HEK293 (cell line): ENCODE data around the gene SPX.

Experiments
- MYNN ChIP-seq: fragments of 450-650 bp; formaldehyde crosslinking; IDR thresholded peaks from 2 replicates; pipeline ENCODE4 v1.5.1; 2016; ENCODE audit warnings: missing biosample characterization, missing genetic modification characterization, borderline replicate concordance
- MZF1 ChIP-seq: fragments of 450-650 bp; formaldehyde crosslinking; IDR thresholded peaks from 2 replicates; pipeline ENCODE4 v1.5.1; 2017; ENCODE audit warnings: missing biosample characterization, missing genetic modification characterization, borderline replicate concordance
- REPIN1 ChIP-seq: fragments of 450-650 bp; formaldehyde crosslinking; IDR thresholded peaks from 2 replicates; pipeline ENCODE4 v1.5.1; 2017; ENCODE audit warnings: missing biosample characterization, missing genetic modification characterization, low read depth
- SP2 ChIP-seq: fragments of 450-650 bp; formaldehyde crosslinking; IDR thresholded peaks from 2 replicates; pipeline ENCODE4 v1.5.1; 2016; ENCODE audit warnings: missing biosample characterization, missing genetic modification characterization
- ZBTB1 ChIP-seq: fragments of 450-650 bp; formaldehyde crosslinking; IDR thresholded peaks from 2 replicates; pipeline ENCODE4 v1.5.1; 2016; ENCODE audit warnings: missing biosample characterization, missing genetic modification characterization
- ZFP37 ChIP-seq: fragments of 450-650 bp; formaldehyde crosslinking; IDR thresholded peaks from 2 replicates; pipeline ENCODE4 v1.5.1; 2016; ENCODE audit warnings: missing biosample characterization, missing genetic modification characterization
- ZFP69B ChIP-seq: fragments of 450-650 bp; formaldehyde crosslinking; IDR thresholded peaks from 2 replicates; pipeline ENCODE4 v1.5.1; 2016; ENCODE audit warnings: missing biosample characterization, missing genetic modification characterization
- ZNF132 ChIP-seq: fragments of 450-650 bp; formaldehyde crosslinking; IDR thresholded peaks from 2 replicates; pipeline ENCODE4 v1.5.1; 2017; ENCODE audit warnings: missing biosample characterization, missing genetic modification characterization, borderline replicate concordance
- ZNF138 ChIP-seq: fragments of 450-650 bp; formaldehyde crosslinking; IDR thresholded peaks from 2 replicates; pipeline ENCODE4 v1.5.1; 2016; ENCODE audit warnings: missing biosample characterization, missing genetic modification characterization, borderline replicate concordance
- ZNF23 ChIP-seq: fragments of 450-650 bp; formaldehyde crosslinking; IDR thresholded peaks from 2 replicates; pipeline ENCODE4 v1.5.1; 2016; ENCODE audit warnings: missing biosample characterization, missing genetic modification characterization, borderline replicate concordance
- ZNF37A ChIP-seq: fragments of 450-650 bp; IDR thresholded peaks from 2 replicates; pipeline ENCODE4 v1.5.1; 2018; ENCODE audit warnings: missing biosample characterization, missing genetic modification characterization
- ZNF404 ChIP-seq: fragments of 450-650 bp; formaldehyde crosslinking; IDR thresholded peaks from 2 replicates; pipeline ENCODE4 v1.5.1; 2017; ENCODE audit warnings: missing biosample characterization, missing genetic modification characterization
- ZNF529 ChIP-seq: fragments of 450-650 bp; formaldehyde crosslinking; IDR thresholded peaks from 2 replicates; pipeline ENCODE4 v1.5.1; 2017; ENCODE audit warnings: missing genetic modification characterization, missing biosample characterization; ENCODE audit not compliant: insufficient replicate concordance
- ZNF558 ChIP-seq: fragments of 450-650 bp; formaldehyde crosslinking; IDR thresholded peaks from 2 replicates; pipeline ENCODE4 v1.5.1; 2016; ENCODE audit warnings: missing biosample characterization, missing genetic modification characterization
- ZNF610 ChIP-seq: fragments of 450-650 bp; formaldehyde crosslinking; IDR thresholded peaks from 2 replicates; pipeline ENCODE4 v1.5.1; 2016; ENCODE audit warnings: missing biosample characterization, missing genetic modification characterization, borderline replicate concordance
- ZNF623 ChIP-seq: fragments of 450-650 bp; formaldehyde crosslinking; IDR thresholded peaks from 2 replicates; pipeline ENCODE4 v1.5.1; 2016; ENCODE audit warnings: missing biosample characterization, missing genetic modification characterization
- ZNF658 ChIP-seq: fragments of 450-650 bp; formaldehyde crosslinking; IDR thresholded peaks from 2 replicates; pipeline ENCODE4; 2016; ENCODE audit warnings: missing biosample characterization, missing genetic modification characterization
- ZNF843 ChIP-seq: fragments of 450-650 bp; formaldehyde crosslinking; IDR thresholded peaks from 2 replicates; pipeline ENCODE4 v1.5.1; 2016; ENCODE audit warnings: missing biosample characterization, missing genetic modification characterization
- ZSCAN30 ChIP-seq: fragments of 450-650 bp; IDR thresholded peaks from 2 replicates; pipeline ENCODE4 v1.5.1; 2018; ENCODE audit warnings: missing biosample characterization, mild to moderate bottlenecking, missing genetic modification characterization, moderate library complexity
- ZXDB ChIP-seq: fragments of 450-650 bp; formaldehyde crosslinking; IDR thresholded peaks from 2 replicates; pipeline ENCODE4 v1.5.1; 2016; ENCODE audit warnings: missing biosample characterization, missing genetic modification characterization
- TF ChIP-seq, protein P1 (sequence below): fragments of 450-650 bp; formaldehyde crosslinking; IDR thresholded peaks from 2 replicates; pipeline ENCODE4 v1.5.1; 2016; ENCODE audit warnings: missing biosample characterization, missing genetic modification characterization
- TF ChIP-seq, protein P2 (sequence below): fragments of 450-650 bp; formaldehyde crosslinking; IDR thresholded peaks from 2 replicates; pipeline ENCODE4 v1.5.0; 2017; ENCODE audit warnings: missing biosample characterization, missing genetic modification characterization, borderline replicate concordance
- TF ChIP-seq, protein P3 (sequence below): fragments of 450-650 bp; formaldehyde crosslinking; IDR thresholded peaks from 2 replicates; pipeline ENCODE4 v1.5.1; 2016; ENCODE audit warnings: missing biosample characterization, missing genetic modification characterization
- TF ChIP-seq, protein P4 (sequence below): fragments of 450-650 bp; formaldehyde crosslinking; conservative IDR thresholded peaks from 2 replicates; pipeline ENCODE4 v1.5.1; 2016; ENCODE audit warnings: low read depth, missing biosample characterization, missing genetic modification characterization
- TF ChIP-seq, protein P5 (sequence below): fragments of 450-650 bp; formaldehyde crosslinking; IDR thresholded peaks from 2 replicates; pipeline ENCODE4 v1.5.1; 2017; ENCODE audit warnings: missing biosample characterization, missing genetic modification characterization
- TF ChIP-seq, protein P6 (sequence below): fragments of 450-650 bp; formaldehyde crosslinking; IDR thresholded peaks from 2 replicates; pipeline ENCODE4 v1.5.1; 2016; ENCODE audit warnings: missing biosample characterization, missing genetic modification characterization

SPX gene

DNA sequence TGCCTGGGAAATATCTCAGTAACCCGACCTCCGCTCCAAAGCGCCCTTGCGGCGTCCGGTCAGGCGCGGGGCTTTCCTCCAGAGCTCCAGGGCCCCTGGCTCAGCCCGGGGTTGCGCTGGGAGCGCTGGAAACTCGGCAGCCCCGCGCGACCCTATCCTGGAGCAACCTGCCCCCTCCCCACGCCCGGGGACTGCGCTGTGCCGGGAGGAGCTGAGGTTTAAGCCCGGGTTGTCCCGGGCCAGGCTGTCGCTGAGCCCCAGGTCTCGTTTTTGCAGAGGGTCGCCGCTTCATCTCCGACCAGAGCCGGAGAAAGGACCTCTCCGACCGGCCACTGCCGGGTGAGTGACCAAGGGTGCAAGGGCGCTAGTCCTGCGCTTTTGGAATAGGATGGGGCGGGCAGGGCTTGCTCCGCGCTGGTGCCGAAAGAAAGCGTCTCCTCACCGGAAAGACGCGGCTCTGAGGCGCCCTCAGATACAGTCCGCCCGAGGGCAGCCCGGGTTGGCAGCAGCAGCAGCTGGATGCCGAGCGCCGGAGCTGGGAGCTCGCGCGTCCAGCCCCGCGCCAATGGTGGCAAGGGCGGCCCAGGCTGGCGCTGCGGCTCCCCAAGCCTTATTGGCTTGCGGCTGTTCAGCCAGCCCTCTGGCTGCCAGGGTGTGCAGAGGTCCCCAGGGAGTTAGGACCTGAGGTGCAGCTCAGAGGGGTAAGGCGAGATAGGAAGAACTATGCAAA lies 1.5 kb downstream of the SPX start (continued):
- TF ChIP-seq, protein P1, sequence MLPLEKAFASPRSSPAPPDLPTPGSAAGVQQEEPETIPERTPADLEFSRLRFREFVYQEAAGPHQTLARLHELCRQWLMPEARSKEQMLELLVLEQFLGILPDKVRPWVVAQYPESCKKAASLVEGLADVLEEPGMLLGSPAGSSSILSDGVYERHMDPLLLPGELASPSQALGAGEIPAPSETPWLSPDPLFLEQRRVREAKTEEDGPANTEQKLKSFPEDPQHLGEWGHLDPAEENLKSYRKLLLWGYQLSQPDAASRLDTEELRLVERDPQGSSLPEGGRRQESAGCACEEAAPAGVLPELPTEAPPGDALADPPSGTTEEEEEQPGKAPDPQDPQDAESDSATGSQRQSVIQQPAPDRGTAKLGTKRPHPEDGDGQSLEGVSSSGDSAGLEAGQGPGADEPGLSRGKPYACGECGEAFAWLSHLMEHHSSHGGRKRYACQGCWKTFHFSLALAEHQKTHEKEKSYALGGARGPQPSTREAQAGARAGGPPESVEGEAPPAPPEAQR (tag by site-specific recombination): no peak
- TF ChIP-seq, protein P2, sequence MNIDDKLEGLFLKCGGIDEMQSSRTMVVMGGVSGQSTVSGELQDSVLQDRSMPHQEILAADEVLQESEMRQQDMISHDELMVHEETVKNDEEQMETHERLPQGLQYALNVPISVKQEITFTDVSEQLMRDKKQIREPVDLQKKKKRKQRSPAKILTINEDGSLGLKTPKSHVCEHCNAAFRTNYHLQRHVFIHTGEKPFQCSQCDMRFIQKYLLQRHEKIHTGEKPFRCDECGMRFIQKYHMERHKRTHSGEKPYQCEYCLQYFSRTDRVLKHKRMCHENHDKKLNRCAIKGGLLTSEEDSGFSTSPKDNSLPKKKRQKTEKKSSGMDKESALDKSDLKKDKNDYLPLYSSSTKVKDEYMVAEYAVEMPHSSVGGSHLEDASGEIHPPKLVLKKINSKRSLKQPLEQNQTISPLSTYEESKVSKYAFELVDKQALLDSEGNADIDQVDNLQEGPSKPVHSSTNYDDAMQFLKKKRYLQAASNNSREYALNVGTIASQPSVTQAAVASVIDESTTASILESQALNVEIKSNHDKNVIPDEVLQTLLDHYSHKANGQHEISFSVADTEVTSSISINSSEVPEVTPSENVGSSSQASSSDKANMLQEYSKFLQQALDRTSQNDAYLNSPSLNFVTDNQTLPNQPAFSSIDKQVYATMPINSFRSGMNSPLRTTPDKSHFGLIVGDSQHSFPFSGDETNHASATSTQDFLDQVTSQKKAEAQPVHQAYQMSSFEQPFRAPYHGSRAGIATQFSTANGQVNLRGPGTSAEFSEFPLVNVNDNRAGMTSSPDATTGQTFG: no peak
- TF ChIP-seq, protein P3, sequence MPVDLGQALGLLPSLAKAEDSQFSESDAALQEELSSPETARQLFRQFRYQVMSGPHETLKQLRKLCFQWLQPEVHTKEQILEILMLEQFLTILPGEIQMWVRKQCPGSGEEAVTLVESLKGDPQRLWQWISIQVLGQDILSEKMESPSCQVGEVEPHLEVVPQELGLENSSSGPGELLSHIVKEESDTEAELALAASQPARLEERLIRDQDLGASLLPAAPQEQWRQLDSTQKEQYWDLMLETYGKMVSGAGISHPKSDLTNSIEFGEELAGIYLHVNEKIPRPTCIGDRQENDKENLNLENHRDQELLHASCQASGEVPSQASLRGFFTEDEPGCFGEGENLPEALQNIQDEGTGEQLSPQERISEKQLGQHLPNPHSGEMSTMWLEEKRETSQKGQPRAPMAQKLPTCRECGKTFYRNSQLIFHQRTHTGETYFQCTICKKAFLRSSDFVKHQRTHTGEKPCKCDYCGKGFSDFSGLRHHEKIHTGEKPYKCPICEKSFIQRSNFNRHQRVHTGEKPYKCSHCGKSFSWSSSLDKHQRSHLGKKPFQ (tag by site-specific recombination): no peak
- TF ChIP-seq ZNF37A (tag by site-specific recombination) (no peak), REPIN1 (tag by site-specific recombination) (no peak), MZF1 (no peak), ZNF558 (tag by site-specific recombination) (no peak), ZFP69B (tag by site-specific recombination) (no peak), ZNF23 (no peak), ZXDB (tag by site-specific recombination) (peak; percentile 55; the same call in 1 of the 2 replicates), ZNF404 (tag by site-specific recombination) (no peak), ZNF843 (tag by site-specific recombination) (peak; percentile 34; the same call in 1 of the 2 replicates), MYNN (tag by site-specific recombination) (no peak), ZNF610 (tag by site-specific recombination) (peak; percentile 71; the same call in 1 of the 2 replicates), ZNF529 (tag by site-specific recombination) (no peak), SP2 (peak; percentile 78), ZNF138 (tag by site-specific recombination) (no peak), ZNF623 (tag by site-specific recombination) (no peak), ZNF658 (tag by site-specific recombination) (no peak), ZFP37 (tag by site-specific recombination) (peak; percentile 70; the same call in 1 of the 2 replicates), ZSCAN30 (no peak), ZBTB1 (tag by site-specific recombination) (no peak), ZNF132 (tag by site-specific recombination) (no peak)
- TF ChIP-seq, protein P4, sequence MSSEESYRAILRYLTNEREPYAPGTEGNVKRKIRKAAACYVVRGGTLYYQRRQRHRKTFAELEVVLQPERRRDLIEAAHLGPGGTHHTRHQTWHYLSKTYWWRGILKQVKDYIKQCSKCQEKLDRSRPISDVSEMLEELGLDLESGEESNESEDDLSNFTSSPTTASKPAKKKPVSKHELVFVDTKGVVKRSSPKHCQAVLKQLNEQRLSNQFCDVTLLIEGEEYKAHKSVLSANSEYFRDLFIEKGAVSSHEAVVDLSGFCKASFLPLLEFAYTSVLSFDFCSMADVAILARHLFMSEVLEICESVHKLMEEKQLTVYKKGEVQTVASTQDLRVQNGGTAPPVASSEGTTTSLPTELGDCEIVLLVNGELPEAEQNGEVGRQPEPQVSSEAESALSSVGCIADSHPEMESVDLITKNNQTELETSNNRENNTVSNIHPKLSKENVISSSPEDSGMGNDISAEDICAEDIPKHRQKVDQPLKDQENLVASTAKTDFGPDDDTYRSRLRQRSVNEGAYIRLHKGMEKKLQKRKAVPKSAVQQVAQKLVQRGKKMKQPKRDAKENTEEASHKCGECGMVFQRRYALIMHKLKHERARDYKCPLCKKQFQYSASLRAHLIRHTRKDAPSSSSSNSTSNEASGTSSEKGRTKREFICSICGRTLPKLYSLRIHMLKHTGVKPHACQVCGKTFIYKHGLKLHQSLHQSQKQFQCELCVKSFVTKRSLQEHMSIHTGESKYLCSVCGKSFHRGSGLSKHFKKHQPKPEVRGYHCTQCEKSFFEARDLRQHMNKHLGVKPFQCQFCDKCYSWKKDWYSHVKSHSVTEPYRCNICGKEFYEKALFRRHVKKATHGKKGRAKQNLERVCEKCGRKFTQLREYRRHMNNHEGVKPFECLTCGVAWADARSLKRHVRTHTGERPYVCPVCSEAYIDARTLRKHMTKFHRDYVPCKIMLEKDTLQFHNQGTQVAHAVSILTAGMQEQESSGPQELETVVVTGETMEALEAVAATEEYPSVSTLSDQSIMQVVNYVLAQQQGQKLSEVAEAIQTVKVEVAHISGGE: peak; percentile 85
- TF ChIP-seq, protein P5, sequence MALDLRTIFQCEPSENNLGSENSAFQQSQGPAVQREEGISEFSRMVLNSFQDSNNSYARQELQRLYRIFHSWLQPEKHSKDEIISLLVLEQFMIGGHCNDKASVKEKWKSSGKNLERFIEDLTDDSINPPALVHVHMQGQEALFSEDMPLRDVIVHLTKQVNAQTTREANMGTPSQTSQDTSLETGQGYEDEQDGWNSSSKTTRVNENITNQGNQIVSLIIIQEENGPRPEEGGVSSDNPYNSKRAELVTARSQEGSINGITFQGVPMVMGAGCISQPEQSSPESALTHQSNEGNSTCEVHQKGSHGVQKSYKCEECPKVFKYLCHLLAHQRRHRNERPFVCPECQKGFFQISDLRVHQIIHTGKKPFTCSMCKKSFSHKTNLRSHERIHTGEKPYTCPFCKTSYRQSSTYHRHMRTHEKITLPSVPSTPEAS: peak; percentile 94
- TF ChIP-seq, protein P6, sequence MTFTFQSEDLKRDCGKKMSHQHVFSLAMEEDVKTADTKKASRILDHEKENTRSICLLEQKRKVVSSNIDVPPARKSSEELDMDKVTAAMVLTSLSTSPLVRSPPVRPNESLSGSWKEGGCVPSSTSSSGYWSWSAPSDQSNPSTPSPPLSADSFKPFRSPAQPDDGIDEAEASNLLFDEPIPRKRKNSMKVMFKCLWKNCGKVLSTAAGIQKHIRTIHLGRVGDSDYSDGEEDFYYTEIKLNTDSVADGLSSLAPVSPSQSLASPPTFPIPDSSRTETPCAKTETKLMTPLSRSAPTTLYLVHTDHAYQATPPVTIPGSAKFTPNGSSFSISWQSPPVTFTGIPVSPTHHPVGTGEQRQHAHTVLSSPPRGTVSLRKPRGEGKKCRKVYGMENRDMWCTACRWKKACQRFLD (tag by site-specific recombination): no peak
